Lower leg skin (tissue), 4 donors: ENCODE data around the gene TRIM32. TPM values are rescaled to one million over a fixed set of nuclear protein-coding genes. Genes with fewer than 3 reads are reported as not detected.

Source experiments
- DNase-seq, 2 donors: peaks; one replicate each; pipeline ENCODE4 v3.0.0-alpha.2; 2019; ENCODE audit warnings: low spot score in 2 of 2
- H3K4me3 ChIP-seq: fragments of 200-600 bp; sonication (generic); 2 replicates; pipeline ENCODE4 v1.5.1; 2017; ENCODE audit warnings: mild to moderate bottlenecking, low read depth; ENCODE audit not compliant: poor library complexity, severe bottlenecking
- CTCF ChIP-seq, 3 donors: fragments of 450-650 bp; IDR thresholded peaks; one replicate each; pipeline ENCODE4 v1.5.1; 2016; ENCODE audit warnings: antibody characterized with exemption in 3 of 3, mild to moderate bottlenecking in 3 of 3, moderate library complexity in 2 of 3
- POLR2A ChIP-seq, 2 donors: fragments of 450-650 bp; IDR thresholded peaks; one replicate each; pipeline ENCODE4 v1.6.1; 2016 to 2017; ENCODE audit warnings: antibody characterized with exemption in 2 of 2, mild to moderate bottlenecking in 1 of 2, moderate library complexity in 1 of 2
- WGBS, 2 donors: methylation state at CpG; one replicate each; pipeline ENCODE4 v1.1.5; 2018; 5-methylcytosine and 5-hydroxymethylcytosine counted together
- intact Hi-C: fragments of 100-400 bp; cut with DNase I; formaldehyde crosslinking; loops from one replicate; pipeline ENCODE4 v1.15.0; 2023; ENCODE audit warnings: low total_unique reads
- total RNA-seq, 4 donors: library from RNA; depleted of rRNA; stranded (reverse); fragments of >200 nt; gene quantifications; one replicate each; pipeline ENCODE4 v1.1.0, GENCODE V29; 2016

TRIM32 gene
- total RNA-seq, 4 donors from 2014 or later, result 9.9 to 16.1 (median 12.1) TPM

DNA sequence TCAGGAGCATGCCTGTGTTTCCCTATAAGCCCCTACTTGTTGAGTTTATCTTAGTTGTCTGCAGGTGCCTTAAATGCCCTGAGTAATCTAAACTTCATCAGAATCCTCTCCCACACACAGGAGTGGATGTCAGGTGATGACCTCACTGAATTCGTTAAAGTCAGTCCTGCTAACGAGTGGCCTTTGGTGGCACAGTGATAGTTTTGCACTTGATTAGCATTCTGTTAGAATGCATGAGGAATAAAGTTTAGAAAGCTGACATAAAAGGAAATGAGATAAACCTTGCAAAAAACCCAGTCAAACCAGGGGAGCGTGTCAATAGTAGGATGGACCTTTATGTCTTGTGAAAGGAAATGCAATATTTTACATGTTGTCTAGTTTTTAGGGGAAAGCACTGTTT lies 4.5 kb downstream of the TRIM32 start:
- TF ChIP-seq CTCF (IDR thresholded peaks at IDR 0.05), result no peak
- no peak for TF ChIP-seq POLR2A (IDR thresholded peaks at IDR 0.05)
- WGBS, 2 donors, result 71 to 90% methylated on average over 3 of the region's 3 CpGs
- intact Hi-C loops, result no loop called here
- no peak overlapping the region for H3K4me3 ChIP-seq
- no peak for DNase-seq

DNA sequence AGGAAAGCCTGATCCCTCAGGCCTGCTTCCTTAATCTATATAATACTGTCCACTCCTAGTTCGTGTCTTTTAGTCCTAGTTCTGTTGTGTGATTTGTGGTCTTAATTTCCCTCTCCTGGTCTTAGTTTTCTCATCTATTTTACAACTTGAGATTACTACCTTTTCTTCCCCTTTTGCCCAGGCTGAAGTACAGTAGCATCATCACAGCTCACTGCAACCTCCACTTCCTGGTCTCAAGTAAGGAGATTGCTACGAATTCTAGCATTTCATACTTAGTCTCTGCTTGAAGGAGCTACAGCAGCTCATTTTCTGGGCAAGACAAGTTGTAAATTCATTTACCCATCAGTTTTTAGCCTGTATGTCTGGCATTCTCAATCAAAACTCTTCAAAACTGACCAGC lies 5.5 kb downstream of the TRIM32 start:
- DNase-seq, result no peak
- WGBS, 2 donors, result 54 to 59% methylated on average over 2 of the region's 2 CpGs
- no peak overlapping the region for H3K4me3 ChIP-seq
- TF ChIP-seq CTCF (IDR thresholded peaks at IDR 0.05) (no peak), POLR2A (IDR thresholded peaks at IDR 0.05) (no peak)
- intact Hi-C loops, result no loop called here

DNA sequence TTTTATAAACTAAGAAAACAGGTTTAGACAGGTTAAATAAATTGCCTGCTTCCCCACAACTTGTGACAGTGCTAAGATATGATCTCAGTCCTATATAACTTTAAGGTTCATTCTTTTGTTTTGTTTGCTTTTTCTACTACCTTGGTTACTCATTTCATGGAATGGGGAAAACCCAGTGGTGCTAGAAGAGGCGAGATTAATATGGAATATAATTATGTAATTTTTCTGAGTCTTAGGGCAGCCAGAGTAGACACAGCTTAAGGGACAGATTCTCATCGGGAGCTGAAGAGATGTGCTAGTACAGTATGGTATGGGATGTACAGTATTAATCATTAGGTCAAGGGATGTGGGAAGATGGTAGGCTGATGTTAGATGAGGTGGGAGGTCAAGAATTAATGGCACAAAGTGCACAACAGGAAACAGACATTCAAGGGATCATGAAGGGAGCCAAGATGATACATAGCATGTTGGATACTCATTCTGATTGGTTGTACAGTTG lies 6.2 kb downstream of the TRIM32 start:
- 29 to 30% methylated on average over 2 of the region's 2 CpGs for WGBS, 2 donors
- H3K4me3 ChIP-seq, result no peak overlapping the region
- DNase-seq, result no peak
- TF ChIP-seq POLR2A (IDR thresholded peaks at IDR 0.05) (no peak), CTCF (IDR thresholded peaks at IDR 0.05) (no peak)
- intact Hi-C loops, result no loop called here

DNA sequence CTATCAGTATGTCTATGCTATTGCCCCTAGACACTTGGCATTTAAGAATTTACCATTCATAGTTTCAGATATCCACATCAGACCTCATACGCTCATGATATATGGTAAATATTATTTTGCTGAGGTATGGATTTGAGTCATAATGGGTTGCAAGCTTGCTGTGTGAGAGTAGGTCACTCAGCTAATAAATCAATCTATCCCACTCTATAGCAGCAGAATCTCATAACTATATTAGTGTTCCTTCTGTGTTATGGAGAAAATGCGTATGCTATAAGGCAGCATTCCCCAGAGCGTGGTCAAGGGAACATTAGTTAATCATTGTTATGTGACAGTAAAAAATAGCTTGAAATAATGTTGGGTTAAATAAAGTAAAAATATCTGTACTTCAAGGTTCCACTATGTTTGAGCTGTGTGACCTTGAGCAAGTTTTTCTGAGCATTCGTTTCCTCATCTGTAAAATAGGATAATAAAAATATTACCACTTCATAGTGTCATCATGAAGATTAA lies 7.7 kb downstream of the TRIM32 start:
- WGBS, 2 donors, result 95 to 98% methylated on average over 4 of the region's 4 CpGs
- intact Hi-C loops, result no loop called here

GRCh38 chr9:116695438-116695837 lies 8.3 kb downstream of the TRIM32 start:
- intact Hi-C loops, result no loop called here
- DNase-seq, result peak in 1 of 2 donors; percentile 26
- WGBS, 2 donors, result 44 to 46% methylated on average over 3 of the region's 3 CpGs
- TF ChIP-seq CTCF (IDR thresholded peaks at IDR 0.05), result no peak
- TF ChIP-seq POLR2A (IDR thresholded peaks at IDR 0.05), result no peak
- H3K4me3 ChIP-seq, result no peak overlapping the region

More for the DNA sequence above, 7.7 kb downstream of the TRIM32 start:
- H3K4me3 ChIP-seq, result no peak overlapping the region
- no peak for DNase-seq
- TF ChIP-seq POLR2A (IDR thresholded peaks at IDR 0.05) (no peak), CTCF (IDR thresholded peaks at IDR 0.05) (no peak)

DNA sequence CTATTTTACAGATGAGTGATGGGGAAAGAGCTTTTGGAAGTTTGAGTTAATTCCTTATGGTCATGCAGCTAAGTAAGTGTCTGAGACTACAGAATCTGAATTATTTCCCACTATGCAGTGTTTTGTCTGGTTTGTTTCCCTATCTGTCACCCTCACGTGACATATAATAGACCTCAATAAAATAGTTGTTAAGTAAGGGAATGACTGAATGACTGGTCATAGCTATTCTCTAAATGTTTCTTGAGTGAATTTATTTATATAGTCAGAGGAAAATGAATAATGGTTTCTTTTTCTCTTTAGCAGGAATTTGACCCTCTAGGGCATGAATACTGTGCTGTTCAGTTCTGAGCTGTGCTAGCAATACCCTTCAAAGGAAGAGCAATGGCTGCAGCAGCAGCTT lies 10.3 kb downstream of the TRIM32 start:
- no peak for DNase-seq
- intact Hi-C loops, result no loop called here
- 84 to 86% methylated on average over 1 of the region's 1 CpG for WGBS, 2 donors
- TF ChIP-seq POLR2A (IDR thresholded peaks at IDR 0.05) (no peak), CTCF (IDR thresholded peaks at IDR 0.05) (no peak)
- no peak overlapping the region for H3K4me3 ChIP-seq
